ENCODE measurements around the gene BCAP31.
"Not testable (repeated sequence)": the region's sequence is repeated elsewhere in the genome, so short reads cannot be mapped to it uniquely, and the experiment has no call there.

BCAP31 gene

DNA sequence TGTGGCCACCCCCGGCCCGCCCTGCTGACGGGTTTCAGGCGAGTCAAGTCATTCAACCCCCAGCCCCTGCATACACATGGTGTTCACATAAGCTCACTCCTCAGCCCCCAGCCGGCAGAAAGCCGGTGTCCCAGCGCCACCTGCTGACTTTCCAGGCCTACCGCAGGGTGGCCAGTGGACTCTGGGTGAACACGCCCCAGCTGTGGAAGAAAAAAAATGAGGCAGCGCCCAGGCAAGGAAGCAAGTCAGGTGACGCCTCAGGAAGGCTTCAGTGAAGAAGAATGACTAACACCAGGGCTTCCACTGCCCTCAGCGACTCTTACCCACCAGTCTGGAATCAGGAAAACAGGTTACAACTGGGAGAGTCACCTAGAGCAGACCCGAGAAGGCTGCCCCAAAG lies 15.8 kb downstream of the BCAP31 start:
- ATAC-seq, result peak; percentile 17 to 63

DNA sequence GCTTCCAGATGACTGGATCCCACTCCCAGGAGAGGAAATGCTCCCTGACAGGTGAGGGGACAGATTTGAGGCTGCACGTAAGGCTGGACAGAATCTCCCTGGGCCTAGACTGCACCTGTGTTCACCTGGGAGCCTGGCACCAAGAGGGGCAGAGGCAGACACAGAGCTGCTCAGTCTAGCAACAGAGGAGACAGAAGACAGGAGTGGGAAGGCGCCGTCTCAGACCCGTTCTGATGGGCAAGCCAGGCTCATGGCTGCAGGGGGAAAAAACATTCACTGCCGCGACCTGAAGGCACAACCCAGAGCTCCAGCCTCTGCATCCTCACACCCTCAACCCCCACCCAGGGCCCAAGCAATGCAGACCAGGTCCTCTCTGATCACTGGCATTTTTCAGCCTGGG lies 16.8 kb downstream of the BCAP31 start:
- ATAC-seq, result no peak

DNA sequence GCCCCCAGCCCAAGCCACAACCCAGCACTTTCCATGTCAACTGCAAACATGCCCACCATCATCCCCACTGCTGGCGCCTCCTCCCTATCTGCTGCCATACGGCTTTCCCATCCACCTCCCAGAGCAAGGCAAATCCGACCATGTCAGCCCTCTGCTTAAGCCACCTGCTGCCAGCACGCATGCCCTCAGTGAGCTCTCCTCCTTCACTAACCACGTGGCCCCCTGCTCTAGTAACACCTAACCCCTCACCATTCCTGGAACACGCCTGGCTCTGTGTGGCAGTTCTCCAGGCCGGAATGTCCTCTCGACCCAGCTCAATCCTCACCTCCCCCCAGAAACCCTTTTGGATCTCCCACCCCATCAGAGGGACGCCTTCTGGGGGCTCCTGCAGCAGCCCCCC lies 17.4 kb downstream of the BCAP31 start:
- no peak for ATAC-seq

- ATAC-seq, result not testable (repeated sequence)
Observed at GRCh38 chrX:153705403-153706060, 18.7 kb downstream of the BCAP31 start.

DNA sequence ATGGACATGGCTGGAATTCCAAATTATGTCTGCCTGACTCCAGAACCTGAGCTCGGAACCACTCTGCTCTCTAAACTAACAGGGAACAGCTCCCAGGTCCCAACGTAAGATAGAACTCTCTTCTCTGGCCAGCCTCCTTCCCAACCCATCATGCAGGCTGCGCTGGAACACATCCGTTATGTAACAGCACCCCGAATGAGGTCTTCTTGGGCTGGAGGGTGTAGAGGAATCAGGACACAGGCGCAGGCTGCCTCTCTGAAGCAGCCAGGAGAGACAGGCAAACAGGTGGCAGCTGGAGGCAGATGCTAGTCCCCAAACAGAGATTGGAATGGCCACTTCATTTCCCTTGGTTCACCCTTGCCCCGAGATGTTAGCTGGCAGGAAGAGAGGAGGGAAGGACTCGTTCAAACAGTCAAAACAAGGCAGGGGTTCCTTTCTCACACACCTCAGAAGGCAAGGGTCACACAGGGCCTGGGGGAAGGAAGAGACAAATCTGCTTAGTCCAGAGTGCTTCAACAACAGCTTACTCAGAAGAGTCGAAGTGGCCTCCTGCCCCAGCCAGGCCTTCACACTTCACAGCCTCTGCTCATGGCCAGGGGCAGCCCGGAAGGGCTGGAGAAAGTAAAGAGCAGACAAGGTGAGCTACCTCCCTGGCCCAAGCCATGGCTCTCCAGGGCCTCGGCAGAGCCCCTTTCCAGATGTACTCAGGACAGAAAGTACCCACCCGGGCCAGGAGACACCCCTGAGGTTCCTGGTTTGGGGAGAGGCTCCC lies 19.4 kb downstream of the BCAP31 start:
- not testable (repeated sequence) for ATAC-seq

DNA sequence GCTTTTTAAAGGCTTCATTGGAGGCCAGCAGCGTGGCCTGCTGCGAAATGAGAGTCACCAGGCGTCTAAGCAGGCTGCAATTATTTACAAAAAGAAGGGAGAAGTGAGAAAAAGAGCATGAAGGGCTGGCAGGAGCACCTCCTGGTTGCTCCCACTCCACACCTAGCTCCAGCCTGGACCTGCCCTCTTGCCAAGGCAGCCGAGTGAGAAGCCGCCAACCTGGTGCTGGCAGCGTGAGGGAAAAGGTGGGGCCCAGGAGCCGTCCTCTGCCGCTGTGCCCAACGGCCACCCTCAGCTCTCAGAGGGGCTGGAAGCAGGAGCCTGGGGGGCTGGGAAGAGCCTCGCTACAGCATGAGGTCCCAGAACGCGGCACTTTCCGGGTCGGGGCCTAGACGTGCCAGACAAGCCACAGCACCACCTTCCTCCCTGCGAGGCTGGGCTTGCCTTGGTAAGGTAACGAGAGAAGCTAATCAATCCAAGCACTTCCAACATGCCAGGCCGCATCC lies 20.1 kb downstream of the BCAP31 start:
- no peak for ATAC-seq

- ATAC-seq, result no peak
Observed at GRCh38 chrX:153703036-153703370, 21.2 kb downstream of the BCAP31 start.

GRCh38 chrX:153702336-153703035 lies 21.7 kb downstream of the BCAP31 start:
- ATAC-seq, result no peak

DNA sequence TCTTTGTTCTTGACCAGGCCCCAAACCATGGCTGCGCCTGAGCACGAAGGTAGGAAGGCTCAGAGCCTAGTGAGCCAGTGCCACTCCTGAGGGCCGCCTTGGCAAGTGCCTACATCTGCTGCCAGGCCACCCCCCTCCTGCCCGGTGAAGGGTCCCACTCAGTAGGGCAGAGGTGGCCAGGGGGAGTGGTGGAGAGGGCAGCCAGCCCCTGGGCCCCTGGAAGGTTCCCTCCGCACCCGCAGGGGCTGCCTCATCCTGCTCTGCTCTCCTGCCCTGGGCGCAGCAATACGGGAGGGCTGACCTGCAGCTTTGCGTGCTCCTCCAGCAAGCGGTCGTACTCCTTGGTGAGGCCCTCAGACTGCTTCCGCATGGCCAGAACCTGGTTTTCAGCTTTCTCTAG lies 22.5 kb downstream of the BCAP31 start:
- no peak for ATAC-seq

- no peak for ATAC-seq
Observed at GRCh38 chrX:153700967-153701366, 23.2 kb downstream of the BCAP31 start.

- no peak for ATAC-seq
Observed at GRCh38 chrX:153700376-153700945, 23.7 kb downstream of the BCAP31 start.

- not testable (repeated sequence) for ATAC-seq
Observed at GRCh38 chrX:153699784-153700371, 24.3 kb downstream of the BCAP31 start.

GRCh38 chrX:153699210-153699783 lies 24.9 kb downstream of the BCAP31 start:
- ATAC-seq, result not testable (repeated sequence)

GRCh38 chrX:153697924-153698865 lies 26.0 kb downstream of the BCAP31 start:
- ATAC-seq, result no peak

DNA sequence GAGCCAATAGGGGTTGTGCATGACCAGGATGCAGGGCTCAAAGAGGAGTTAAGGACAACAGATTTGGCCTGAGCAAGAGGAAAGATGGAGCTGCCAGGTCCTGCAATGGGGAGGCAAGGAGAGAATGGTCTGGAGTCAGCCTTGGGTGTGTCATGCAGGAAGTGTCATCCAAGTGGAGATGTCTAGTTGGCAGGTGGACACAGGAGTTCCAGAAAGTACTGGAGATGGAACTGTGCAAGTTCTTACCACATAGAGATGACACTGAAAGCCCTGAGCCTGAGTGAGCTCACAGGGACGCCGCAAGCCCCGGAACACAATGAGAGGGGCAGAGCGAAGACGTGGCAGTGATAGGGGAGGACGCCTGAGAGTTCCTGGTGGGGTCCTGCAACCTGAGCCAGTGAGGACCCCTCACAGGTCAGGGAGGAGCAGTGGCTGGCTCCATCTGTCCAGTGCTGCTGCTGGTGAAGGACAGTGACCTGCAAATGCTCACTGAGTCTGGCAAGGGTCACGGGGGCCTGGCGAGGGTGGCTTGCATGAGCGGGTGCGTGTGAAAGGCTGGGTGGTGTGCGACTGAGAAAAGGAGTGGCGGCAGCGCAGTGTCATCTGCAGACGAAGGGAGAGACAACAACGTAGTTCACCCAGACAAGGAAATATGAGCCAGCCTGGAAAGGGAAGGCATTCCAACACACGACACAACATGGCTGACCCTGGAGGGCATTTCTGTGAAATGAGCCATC lies 27.0 kb downstream of the BCAP31 start:
- ATAC-seq, result not testable (repeated sequence)

GRCh38 chrX:153696538-153696937 lies 27.6 kb downstream of the BCAP31 start:
- ATAC-seq, result not testable (repeated sequence)

- ATAC-seq, result no peak
Observed at GRCh38 chrX:153696100-153696499, 28.1 kb downstream of the BCAP31 start.

- no peak for ATAC-seq
Observed at GRCh38 chrX:153694687-153695270, 29.4 kb downstream of the BCAP31 start.

DNA sequence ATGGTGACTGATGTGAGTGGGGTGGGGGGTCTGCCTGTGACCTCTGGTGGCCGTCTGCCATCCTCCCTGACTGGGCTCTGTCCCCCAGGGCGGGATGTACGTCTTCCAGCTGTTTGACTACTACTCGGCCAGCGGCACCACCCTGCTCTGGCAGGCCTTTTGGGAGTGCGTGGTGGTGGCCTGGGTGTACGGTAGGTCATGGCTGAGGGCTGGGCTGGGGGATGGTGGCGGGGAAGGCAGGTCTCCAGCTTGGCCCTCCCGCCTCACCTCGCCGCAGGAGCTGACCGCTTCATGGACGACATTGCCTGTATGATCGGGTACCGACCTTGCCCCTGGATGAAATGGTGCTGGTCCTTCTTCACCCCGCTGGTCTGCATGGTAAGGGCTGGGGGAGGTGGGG lies 29.9 kb downstream of the BCAP31 start:
- not testable (repeated sequence) for ATAC-seq

Measured in activated CD4-positive, CD25-positive, alpha-beta regulatory T cell treated with anti-CD3 and anti-CD28 coated beads, Interleukin-2, amount 50 U/mL, for 24 hours (primary cell).